GM04503 (cell line): ENCODE results near the gene MYH9.

ENCODE experiments used
- DNase-seq: peaks from one replicate; pipeline ENCODE4 v3.0.0-alpha.2; 2012; ENCODE audit warnings: low read depth

The MYH9 gene

DNA sequence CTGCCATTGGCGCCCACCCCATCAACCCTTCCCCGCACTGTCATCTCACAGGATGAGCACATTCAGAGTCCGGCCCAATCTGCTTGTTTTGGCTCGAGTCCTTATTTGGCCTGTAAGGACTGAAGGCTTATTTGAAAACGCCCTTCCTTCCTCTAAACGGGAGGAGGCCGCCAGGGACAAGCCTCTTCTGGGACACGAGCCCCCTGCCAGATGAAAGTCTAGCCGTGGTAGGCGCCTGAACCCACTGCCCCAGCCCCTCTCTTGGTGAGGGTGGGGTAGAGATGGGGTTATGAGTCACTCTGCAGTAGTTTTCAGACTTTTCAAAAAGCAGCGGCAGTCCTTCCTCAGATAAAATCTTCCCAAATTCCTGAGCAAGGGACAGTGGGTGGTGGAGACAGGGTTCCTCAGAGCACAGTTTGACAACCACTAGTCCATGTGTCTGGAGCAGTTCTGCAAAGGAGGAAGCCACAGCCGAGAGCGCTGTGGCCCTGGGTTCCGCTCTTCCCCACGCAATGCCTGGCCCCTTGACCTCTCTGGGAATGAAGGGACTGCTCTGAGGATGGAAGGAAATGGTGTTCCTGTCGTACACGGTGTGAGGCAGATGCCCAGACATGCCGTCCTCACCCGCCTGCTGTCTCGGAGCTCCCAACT lies 57.0 kb downstream of the MYH9 start:
- DNase-seq = no peak

DNA sequence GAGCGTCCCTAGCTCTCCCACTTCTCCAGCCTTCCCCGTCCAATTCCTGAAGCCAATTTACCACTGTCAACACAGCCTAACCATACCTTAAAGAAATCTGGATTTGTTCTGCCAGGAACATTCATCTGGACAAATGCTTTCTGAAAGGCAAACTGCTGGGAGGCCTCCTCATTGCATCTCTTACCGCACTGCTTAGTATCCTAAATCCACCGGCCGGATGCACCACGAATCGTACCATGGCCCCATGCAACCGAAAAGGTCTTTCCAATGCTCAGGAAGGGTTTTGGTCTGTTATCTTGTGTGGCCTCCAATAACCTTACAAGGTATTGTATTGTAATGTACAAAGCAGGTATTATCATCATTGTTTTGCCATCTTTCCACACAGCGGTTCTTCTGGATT lies 57.6 kb downstream of the MYH9 start:
- no peak for DNase-seq

DNA sequence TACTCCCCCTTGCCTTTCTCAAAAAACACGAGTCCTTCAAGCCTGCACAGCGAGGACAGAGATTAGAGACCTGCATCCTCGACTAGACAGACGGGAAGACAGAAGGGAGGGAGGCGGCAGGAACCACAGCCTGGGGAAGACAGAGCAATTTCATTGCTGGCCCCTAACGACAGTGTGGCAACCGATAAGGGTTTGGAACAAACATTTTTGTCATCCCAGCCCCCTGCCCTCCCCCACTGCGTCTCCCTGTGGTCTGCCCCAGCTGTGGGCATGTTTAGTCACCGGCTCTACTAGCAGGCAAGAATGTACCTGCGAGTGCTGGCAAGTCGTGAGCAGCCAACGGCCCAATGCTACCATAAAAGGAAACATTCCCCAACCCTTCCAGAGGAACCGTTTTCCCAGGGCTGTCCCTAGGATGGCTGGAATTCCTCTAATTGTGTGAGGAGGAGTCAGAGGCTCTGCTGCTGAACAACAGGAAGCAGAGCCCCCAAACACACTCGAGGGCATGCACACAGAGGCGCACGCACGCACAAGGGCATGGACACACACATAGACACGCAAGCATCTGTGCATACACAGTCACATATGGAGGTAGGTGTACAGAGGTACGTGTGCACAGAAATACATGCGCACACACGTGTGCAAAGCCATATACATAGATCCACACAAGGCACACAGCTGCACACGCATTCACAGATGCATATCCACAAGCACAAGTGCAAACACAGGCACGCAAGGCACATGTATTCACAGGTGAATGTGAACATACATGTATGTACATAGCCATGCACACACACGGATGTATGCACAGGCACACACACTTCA lies 58.3 kb downstream of the MYH9 start:
- DNase-seq = peak; percentile 92

DNA sequence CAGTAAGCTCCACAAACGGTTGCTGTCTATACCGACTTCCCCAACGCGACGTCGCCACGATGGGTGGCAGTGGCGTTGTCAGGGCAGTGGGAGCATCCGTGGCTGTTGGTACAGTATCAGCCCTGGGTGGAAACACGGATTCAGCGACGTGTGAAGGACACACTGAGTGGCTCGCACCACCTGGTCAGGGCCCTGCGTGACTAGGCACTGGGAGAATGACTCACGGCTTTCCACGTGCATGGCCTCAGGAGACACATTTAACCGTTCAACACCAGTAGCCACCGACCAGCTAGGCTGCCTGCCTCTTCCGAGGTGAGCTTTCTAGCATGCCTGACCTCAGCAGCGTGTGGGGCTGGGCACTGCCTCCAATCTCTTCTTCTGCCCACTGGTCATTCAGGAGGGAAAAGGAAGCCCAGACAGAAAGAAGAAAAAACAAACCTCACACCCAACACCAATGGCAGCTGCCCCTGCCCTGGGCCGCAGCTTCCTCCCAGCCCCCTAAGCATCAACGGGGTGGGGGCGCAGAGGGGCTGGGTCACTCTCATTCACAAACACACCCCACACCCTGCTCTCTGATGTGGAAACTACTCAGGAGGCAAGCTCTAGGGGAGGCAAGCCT lies 59.0 kb downstream of the MYH9 start:
- DNase-seq = peak; percentile 50

DNA sequence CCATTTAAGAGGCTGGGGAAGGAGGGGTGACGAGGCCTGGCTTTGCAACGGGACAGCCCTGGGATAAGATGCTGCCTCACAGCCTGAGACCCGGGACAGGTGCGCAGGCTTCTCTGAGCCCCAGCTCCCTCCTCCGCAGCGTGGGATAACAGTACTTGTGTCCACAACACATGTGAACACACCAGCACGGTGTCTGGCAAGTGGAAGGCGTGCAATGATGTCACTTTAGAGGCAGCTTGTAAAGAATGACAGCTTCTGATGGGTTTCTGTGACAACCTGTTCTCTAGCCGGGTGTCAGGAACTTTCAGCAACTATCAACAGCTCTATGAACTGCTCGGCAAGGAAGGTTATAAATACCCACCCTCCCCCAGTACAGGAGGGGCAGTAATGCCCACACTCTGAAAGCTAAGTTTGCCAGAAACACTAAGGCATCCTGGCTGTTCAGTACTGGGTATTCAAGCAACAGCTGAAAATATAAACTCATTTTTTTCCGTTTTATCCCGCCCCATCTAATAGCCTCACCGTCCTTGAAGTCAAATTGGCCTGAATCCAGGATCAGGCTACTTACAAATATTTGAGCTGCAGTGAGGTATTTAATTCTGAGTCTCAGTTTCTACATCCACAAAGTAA lies 59.7 kb downstream of the MYH9 start:
- no peak for DNase-seq

DNA sequence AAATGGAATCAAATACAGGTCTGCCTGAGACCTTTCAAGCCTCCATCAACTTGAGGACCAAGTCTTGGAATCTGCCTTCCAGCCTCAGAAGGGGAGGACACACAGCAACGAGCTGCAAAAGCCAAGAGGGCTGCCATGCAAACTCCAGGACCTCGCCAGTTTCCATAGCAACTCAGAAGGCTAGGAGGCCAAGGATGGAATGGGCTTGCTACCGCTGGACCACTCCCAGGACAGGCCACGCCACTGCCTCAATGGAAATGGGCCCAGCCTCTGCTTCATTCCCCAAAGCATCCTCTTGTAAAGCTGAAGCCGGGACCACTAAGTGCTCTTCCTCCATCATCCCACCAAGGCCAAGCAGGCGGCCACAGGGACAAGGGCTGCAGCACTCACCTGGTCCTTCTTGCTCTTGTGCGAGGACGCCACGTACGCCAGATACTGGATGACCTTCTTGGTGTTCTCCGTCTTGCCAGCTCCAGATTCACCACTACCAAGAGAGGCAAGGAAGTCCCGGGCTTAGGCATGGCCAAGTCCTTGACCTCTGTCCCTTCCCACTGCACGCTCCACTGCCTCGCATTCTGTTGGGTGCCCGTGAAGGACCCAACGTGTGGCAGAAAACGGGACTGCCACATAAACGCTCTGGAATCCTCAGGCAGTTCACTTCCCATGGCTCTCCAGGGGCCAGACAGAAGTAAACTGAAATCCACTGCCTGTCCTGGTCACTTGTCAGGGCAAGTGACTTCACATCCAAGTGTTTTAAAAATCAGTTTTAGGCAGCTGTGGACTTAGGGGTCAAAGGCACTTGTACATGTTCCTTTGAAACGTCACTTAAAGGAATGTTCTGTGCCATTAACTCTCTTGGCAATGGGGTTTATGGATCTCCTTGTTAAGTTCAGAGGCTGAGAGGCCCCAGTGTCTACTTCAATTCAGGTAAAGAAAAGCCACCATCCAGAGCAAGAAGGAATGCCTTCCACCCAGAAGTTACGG lies 61.3 kb downstream of the MYH9 start:
- DNase-seq = no peak

DNA sequence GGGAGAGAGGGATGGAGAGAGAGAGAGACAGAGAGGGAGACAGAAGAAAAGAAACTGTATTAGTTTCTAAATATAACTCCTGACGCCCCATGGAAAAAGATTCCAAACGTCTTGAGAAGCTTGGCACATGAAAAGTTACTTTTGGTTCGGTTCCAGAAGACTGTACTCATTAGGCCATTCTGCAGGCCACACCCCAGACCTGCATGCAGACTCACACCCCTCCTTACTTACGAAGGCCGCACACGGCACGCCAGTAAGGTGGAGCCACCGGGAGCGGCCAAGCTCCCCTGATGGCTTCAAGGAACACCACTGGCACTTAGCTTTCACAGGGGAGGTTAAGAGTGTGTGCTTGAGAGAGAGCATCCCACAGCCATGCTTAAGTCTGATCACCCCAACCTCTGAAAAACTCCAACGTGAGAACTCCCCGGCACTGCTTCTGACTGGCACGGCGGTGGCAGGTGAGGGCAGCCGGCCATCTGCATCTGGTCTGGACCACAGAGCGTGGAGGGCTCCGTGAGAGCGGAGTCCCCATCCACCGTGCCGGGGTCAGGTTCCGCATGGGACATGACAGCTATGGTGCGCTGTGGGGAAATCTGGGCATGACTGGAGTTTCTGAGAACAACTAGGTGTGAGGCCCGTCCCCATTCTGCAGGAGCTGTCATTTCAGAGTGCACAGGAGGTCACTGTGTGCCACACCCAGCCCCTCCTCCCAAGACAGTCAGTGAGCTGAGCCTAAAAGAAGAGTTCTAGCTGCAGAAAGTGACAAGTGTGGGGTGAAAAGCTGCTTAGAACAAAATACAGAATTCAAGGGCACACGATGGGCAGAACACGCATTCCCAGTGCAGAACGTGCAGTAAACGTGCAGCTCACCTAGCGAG lies 62.4 kb downstream of the MYH9 start:
- peak; percentile 82 for DNase-seq

DNA sequence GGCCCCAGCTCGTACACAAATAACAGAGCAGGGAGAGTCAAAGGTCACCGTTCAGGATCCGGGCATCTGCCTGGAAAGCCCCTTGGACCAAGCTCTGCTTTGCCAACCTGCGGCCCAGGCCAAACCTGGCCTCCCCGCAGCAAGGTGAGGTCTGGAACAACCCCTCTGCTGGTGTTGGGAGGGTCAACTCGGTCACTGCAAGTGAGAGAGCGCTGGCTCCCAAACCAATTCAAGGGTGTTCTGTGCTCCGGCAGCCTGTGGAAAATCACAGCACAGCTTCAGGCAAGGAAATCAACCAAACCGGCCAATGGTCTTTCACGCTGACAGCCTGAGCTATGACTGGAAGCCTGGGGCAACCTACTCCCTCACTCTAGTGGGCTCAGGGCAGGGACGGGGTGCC lies 63.4 kb downstream of the MYH9 start:
- no peak for DNase-seq

DNA sequence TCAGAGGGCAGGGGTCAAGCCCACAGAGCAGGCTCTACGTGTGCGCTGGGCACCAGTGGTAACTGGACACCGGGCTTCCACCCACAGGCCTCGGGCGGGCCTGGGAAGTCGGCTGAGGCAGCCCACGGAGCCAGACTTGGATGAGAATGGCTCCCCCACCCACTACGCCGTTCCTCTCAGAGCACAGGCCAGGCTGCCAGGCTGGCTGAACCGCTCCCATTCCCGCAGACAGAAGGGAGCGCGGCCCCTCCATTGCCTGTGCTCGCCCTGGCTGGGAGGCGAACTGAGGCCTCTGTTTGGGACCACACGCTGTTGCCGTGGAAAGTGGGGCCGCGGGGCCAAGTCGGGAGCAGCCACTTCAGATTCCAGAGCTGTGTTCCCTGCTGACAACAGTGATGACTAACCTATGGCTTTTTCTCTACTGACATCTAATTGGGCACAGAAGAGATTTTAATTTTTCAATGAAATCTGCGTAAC lies 63.9 kb downstream of the MYH9 start:
- no peak for DNase-seq

DNA sequence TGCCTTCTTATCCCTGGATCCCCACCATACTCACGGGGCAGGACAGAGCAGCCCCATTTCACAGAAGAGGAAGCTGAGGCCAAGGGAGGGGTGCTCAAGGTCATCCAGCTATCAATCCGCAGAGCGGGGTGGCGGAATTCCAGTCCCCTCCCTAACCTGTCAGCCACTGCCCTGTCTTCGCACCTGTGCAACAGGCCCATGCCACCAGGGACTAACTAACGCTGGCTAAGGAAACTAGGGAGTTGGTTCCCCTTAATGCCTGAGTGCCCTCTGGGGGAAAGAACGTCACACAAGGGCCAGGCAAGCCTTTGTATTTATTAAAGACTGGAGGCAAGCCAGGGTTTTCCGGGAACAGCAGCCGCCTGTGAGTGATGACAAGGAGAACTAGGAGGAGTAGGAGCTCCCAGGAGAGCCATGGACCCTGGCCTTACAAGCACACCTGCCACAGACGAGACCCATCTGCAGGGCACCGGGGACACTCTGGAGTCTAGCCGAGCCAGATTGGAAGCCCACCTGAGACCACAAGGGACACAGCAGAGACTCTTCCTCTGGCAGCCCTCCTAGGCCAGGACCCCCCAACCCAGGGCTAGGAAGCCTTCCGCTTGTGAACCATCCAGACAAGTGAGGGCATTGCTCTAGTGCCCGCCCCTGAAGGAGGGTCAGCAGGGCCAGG lies 64.4 kb downstream of the MYH9 start:
- no peak for DNase-seq

DNA sequence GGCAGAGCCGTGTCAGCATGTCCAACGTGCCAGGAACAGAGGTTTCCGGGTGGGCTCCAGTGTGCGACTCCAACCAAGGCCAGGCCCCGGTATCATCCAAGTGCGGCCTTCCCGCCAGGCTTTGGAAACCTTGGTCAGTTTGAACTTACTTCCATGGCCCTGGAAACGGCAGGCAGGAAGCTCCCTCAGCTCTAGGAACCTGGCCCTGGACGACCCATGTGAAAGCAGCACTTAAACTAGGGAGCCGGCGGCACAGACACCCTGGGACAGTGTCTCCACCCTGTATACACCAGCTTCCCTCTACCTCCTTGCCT lies 65.2 kb downstream of the MYH9 start:
- DNase-seq = no peak

DNA sequence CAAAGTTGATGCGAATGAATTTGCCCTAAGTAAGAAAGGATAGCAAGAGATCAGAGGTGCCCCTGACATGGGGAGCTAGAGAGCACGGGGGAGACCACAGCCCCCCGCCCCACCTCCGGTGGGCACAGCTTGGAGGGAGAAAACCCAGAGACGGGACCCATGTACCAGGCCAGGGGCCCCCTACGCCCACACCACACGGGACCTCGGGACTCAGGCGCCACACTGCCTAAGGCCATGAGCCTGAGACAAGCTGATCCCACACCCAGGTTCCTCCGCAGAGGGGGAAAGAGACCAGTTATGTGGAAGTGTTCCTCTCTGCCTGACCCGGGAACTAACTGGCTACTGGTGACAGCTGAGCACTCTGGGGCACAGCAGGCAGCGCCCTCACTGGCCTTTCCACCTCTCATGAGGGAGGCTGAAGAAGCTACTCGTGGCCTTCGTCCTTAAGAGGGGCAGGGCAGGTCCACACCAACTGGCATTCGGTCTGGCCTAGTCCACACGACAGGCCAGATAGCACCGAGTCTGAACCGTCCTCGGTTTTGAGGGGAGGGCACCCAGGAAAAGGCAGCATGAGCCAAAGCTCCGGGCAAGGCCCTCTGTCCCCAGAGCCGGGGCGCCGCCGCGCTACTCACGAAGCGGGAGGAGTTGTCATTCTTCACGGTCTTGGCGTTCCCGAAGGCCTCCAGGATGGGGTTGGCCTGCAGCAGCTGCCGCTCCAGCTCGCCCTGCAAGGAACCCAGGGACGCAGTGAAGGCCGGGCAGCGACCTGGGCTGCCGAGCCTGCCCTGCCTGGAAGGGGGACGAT lies 65.8 kb downstream of the MYH9 start:
- no peak for DNase-seq

DNA sequence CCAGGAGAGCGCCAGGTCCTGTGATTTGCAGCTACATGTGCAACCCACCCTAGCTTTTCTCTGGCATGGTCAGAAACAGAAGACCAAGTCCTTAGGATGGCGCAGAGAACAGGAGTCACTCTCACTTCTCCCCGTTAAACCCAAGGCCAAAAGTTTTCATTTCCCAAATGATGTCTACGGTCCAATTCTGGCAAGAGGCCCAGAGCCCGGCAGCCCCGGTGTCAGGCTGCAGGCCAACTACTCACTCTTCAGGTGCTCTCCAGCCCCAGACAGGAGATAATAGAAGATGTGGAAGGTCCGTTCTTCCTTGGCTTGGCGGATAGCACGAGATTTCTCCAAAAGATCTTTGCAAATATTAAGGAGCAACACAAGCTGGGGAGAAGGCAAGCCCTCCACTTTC lies 67.2 kb downstream of the MYH9 start:
- no peak for DNase-seq

DNA sequence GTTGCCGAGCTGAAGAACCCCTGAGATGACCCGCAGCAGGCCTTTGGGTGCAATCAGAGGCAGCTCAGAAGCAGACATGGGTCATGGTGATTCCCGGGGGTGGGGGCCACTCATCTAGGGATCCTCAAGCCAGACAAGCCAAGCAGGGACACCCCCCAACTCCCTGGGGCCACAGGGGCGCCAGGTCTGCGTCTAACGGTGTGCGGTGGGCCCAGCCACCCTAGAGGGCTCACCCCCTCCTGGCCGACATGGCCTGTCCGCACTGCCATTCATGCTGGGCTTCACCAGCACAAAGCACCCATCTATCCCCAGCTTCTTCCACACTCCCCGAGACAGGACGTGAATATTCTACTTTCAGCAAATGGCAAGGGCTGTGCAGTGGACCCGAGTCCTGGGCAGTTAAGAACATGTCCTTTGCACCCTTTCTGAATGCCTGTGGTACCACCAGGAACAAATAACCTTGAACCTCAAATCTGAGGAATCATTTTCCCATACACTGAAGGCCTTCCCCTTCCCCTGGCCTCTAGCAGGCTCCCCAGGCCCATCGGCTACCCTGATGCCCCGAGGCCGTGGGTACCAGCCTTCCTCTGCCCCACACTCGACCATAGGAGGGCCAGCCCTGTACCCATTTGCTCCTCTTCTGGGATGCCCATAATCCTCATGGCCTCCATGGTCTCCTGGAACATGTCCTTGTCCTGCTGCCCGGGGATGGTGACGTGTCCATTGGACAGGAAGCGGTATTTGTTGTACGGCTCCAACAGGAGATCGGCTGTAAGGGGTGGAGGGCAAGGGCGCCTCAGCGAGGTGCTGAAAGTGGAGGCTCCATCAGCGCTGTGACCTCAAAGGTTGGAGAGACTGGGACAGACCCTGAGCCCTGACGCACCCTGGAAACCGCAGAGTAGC lies 67.9 kb downstream of the MYH9 start:
- no peak for DNase-seq

DNA sequence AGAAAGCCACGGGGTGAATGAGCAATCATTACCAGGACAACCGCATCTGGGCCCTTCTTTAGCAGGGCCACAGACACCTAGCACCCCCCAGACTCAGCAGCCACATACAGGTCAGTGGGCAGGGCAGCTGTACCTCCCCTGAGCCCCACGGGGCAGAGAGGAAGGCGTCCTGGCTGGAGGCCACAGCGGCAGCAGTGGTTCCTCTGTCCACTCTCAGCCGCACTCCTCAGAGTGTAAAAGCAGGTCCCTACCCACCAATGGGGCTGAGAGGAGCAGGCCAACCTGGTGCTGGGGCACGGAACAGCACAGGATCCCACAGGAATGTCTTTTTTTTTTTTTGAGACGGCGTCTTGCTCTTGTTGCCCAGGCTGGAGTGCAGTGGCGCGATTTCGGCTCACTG lies 69.3 kb downstream of the MYH9 start:
- DNase-seq = no peak

DNA sequence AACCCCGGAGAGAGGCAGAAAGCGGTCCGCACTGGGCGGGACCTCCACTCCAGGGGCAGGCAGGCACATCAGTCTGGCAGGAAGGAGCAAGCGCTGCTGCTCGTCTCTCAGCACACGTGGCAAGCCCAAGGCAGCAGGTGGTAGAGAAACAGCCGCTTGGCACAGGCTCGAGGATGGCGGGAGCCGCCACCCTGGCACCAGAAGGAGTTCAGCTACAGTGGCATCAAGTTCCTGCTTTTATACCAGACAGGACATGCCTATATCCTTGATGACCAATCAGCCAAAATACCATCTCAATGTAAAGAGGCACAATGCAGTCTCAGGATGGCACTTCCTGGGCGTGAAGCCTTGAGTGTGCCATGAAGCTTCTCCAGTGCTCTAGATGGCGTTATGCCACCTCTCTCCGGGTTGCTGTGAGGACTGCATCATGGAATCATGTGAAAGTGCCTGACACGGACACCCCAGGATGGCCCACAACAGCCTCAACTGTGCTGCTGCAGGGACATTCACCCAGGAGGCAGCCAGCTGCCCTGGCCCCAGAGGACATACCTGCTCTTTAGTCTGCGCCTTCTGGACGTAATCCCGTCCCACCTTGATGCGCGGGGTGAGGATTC lies 70.0 kb downstream of the MYH9 start:
- DNase-seq = no peak

DNA sequence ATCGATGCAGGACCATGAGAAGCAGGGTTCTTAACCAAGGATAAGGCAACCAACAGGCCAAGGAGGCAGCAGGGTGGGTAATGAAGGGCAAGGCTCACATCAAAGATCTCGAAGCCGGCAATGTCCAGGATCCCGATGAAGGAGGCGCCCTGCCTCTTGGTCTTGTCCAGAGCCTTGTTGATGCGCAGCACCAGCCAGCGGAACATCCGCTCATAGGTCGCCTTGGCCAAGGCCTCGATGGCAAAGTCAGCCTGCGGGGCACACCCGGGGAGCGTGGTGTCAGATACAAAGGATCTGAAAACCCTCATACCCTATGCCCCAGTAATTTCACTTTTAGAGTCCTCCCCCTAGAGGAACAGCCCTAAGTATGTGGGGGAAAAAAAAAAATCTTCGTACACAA lies 71.3 kb downstream of the MYH9 start:
- no peak for DNase-seq

DNA sequence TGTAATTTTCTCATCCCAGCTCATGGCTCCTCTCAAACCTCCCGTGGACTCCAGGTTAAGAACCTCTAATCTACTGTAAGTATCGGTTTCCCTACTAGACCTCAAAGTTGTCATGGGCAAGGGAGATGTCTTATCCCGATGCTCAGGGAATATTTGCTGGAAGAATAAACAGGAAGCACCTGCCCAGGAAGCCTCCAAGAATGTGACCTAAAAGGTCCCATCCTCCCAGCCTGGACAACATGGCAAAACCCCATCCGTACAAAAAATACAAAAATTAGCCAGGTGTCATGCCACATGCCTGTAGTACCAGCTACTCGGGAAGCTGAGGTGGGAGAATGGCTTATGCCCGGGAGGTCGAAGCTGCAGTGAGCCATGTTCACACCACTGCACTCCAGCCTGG lies 72.4 kb downstream of the MYH9 start:
- DNase-seq = no peak
